OCI-LY7 (cell line): ENCODE measurements around the gene SCPEP1. TPM values are rescaled to one million over a fixed set of nuclear protein-coding genes. Genes with fewer than 3 reads are reported as not detected.

Source experiments
- BruUV-seq: library from RNA; stranded (reverse); fragments of 400-500 nt; replicated peaks from 2 replicates; lab custom pipeline; 2021; lab: Mats Ljungman, UMichigan
- CTCF ChIA-PET: fragments of 300-600 bp; sonication (Branson Sonifier 250); formaldehyde crosslinking; loops from one replicate; lab custom pipeline; 2022; ENCODE audit warnings: antibody characterized with exemption; ENCODE audit not compliant: unreplicated experiment; lab: Charles Lee
- POLR2A ChIA-PET: fragments of 300-600 bp; sonication (Branson Sonifier 250); formaldehyde crosslinking; loops from one replicate; lab custom pipeline; 2022; ENCODE audit warnings: antibody characterized with exemption; lab: Charles Lee
- DNase-seq: peaks from one replicate; pipeline ENCODE4 v3.0.0-alpha.2; 2015; ENCODE audit warnings: low spot score
- H2AFZ ChIP-seq: fragments of 200-600 bp; sonication (generic), shearing (Covaris generic); 2 replicates; pipeline ENCODE4 v1.6.1; 2014; ENCODE audit warnings: mild to moderate bottlenecking, antibody characterized with exemption, low read length, moderate library complexity
- H3K27ac ChIP-seq: fragments of 200-600 bp; sonication (generic); 2 replicates; pipeline ENCODE4 v1.5.1; 2014; ENCODE audit warnings: mixed run types, low read depth, mild to moderate bottlenecking, moderate library complexity, low read length, inconsistent platforms; ENCODE audit not compliant: poor library complexity, severe bottlenecking
- H3K36me3 ChIP-seq: fragments of 200-600 bp; sonication (generic); 2 replicates; pipeline ENCODE4 v1.6.1; 2014; ENCODE audit warnings: mild to moderate bottlenecking, antibody characterized with exemption, low read length, moderate library complexity, mixed read lengths; ENCODE audit not compliant: insufficient read depth
- H3K4me1 ChIP-seq: fragments of 200-600 bp; sonication (generic); 2 replicates; pipeline ENCODE4 v1.5.1; 2014; ENCODE audit warnings: mild to moderate bottlenecking, low read length; ENCODE audit not compliant: insufficient read depth, poor library complexity, severe bottlenecking
- H3K4me2 ChIP-seq: fragments of 200-600 bp; sonication (generic); 2 replicates; pipeline ENCODE4 v1.6.1; 2014; ENCODE audit warnings: mild to moderate bottlenecking, low read length
- H3K4me3 ChIP-seq: fragments of 200-600 bp; sonication (generic); 2 replicates; pipeline ENCODE4 v1.5.1; 2014; ENCODE audit warnings: mild to moderate bottlenecking, low read depth, low read length; ENCODE audit not compliant: poor library complexity, severe bottlenecking
- H3K79me2 ChIP-seq: fragments of 200-600 bp; sonication (generic); 2 replicates; pipeline ENCODE4 v1.6.1; 2016; ENCODE audit warnings: low read depth, mild to moderate bottlenecking, low read length, moderate library complexity, mixed read lengths; ENCODE audit not compliant: insufficient read depth
- H3K9me2 ChIP-seq: fragments of 200-600 bp; sonication (generic); 2 replicates; pipeline ENCODE4 v1.6.1; 2016; ENCODE audit warnings: mild to moderate bottlenecking, low read length, mixed read lengths; ENCODE audit not compliant: insufficient read depth
- H3K9me3 ChIP-seq: fragments of 200-600 bp; sonication (generic); 2 replicates; pipeline ENCODE4 v1.6.1; 2014; ENCODE audit warnings: mild to moderate bottlenecking, mixed run types, low read length, mixed read lengths
- H4K20me1 ChIP-seq: fragments of 200-600 bp; sonication (generic); 2 replicates; pipeline ENCODE4 v1.6.1; 2014; ENCODE audit warnings: mild to moderate bottlenecking, antibody characterized with exemption, low read length, moderate library complexity, mixed read lengths; ENCODE audit not compliant: insufficient read depth
- CTCF ChIP-seq: fragments of 200-600 bp; sonication (generic); conservative IDR thresholded peaks from 2 replicates; pipeline ENCODE4 v1.5.1; 2014; ENCODE audit warnings: mild to moderate bottlenecking, antibody characterized with exemption, low read length, moderate library complexity, mixed read lengths
- EZH2phosphoT487 ChIP-seq: fragments of 200-600 bp; sonication (generic); IDR thresholded peaks from 2 replicates; pipeline ENCODE4 v1.6.1; 2018; ENCODE audit warnings: low read depth, borderline replicate concordance, mild to moderate bottlenecking, mixed run types, antibody characterized with exemption, low read length, moderate library complexity, mixed read lengths
- intact Hi-C: fragments of 100-400 bp; cut with micrococcal nuclease; formaldehyde crosslinking; loops from one replicate; pipeline ENCODE4 v1.10.0; 2022; ENCODE audit not compliant: unreplicated experiment
- total RNA-seq, 2 experiments: library from RNA; depleted of rRNA in 1 of 2; stranded (reverse); fragments of >200 nt in 1 of 2; shearing (Covaris generic) in 1 of 2; gene quantifications; 2 replicates each; pipeline ENCODE4 v1.2.3, GENCODE V29; 2014 to 2022

SCPEP1 gene
- total RNA-seq, 2 experiments from 2014 or later: 43.0 to 48.2 TPM

- Histone ChIP-seq H3K36me3 (peaks cover 76% of the 10 kb centered on the region), H2AFZ (no peak overlapping the region), H3K4me3 (no peak overlapping the region), H3K4me2 (no peak overlapping the region), H4K20me1 (no peaks in the 10 kb centered on the region), H3K9me3 (no peaks in the 10 kb centered on the region), H3K27ac (no peak overlapping the region), H3K4me1 (no peaks in the 10 kb centered on the region), H3K9me2 (no peaks in the 10 kb centered on the region), H3K79me2 (no peaks in the 10 kb centered on the region)
- intact Hi-C loops: no loop called here
- no TSS peak for BruUV-seq
- no peak for DNase-seq
- ChIA-PET CTCF (no interaction called here), POLR2A (no interaction called here)
- TF ChIP-seq CTCF (no peak), EZH2phosphoT487 (no peak)
Observed at GRCh38 chr17:56995766-56996165, 17.8 kb downstream of the SCPEP1 start.

GRCh38 chr17:56997313-56997712, 19.4 kb downstream of the SCPEP1 start:
- ChIA-PET CTCF (no interaction called here), POLR2A (interaction anchor here (1.2 kb wide), 1 partner anchor 17 kb away, joined by 3 read pairs; no protein-coding TSS in a partner anchor)
- H3K4me2 ChIP-seq: no peak overlapping the region

More at GRCh38 chr17:56997313-56997712, 19.4 kb downstream of the SCPEP1 start:
- Histone ChIP-seq H3K4me3 (no peak overlapping the region), H3K27ac (no peak overlapping the region), H3K36me3 (peaks cover 76% of the 10 kb centered on the region), H3K79me2 (no peaks in the 10 kb centered on the region), H3K9me3 (no peaks in the 10 kb centered on the region), H3K9me2 (no peaks in the 10 kb centered on the region), H3K4me1 (no peaks in the 10 kb centered on the region), H2AFZ (no peak overlapping the region), H4K20me1 (no peaks in the 10 kb centered on the region)
- no peak for DNase-seq
- intact Hi-C loops: no loop called here
- no peak for TF ChIP-seq EZH2phosphoT487
- TF ChIP-seq CTCF: no peak
- TSS peak; percentile 40 for BruUV-seq
